ENCODE data around the gene FAM20C. TPM values are rescaled to one million over a fixed set of nuclear protein-coding genes. Genes with fewer than 3 reads are reported as not detected.

FAM20C gene
- total and polyA plus RNA-seq, 10 of the 15 experiments (the other 5 are each of a cell fraction or from before 2014, with no cell fraction given) = 0.44 TPM; not detected in 9

DNA sequence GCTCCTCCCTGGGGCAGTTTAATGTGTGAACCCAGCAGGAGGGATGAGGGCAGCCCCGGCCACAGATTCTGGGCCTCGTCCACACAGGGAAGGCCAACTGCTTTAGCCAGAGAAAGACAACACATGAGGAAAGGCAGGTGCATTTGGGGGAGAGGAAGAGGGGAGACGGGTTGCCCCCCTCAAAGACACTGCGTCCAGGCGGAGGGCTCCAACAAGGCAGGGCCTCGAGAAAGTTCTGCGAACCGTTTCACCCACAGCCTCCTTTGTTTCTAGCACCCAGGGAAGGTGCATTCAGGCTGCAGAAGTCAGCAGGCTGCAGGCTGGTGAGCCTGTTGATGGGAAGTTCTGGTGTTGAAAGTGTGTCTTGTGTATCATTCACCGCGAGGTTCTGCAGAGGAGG is 107.7 kb downstream of the FAM20C start:
- ChIA-PET RAD21 (ENCODE audit: unreplicated experiment) (no interaction called here), CTCF (no interaction called here), POLR2A (no interaction called here), SMC1A (ENCODE audit: uncharacterized antibody, unreplicated experiment) (no interaction called here)
- WGBS (ENCODE audit: insufficient coverage, insufficient replicate concordance, low lambda C conversion rate, missing lambda C conversion rate) = 62% methylated on average over 10 of the region's 10 CpGs
- no peaks in the 10 kb centered on the region for H3K79me2 ChIP-seq (ENCODE audit: control insufficient read depth, insufficient read depth, low read length)
- H3K4me1 ChIP-seq (ENCODE audit: control insufficient read depth, insufficient read depth, low read length) = no peaks in the 10 kb centered on the region
- in situ Hi-C loops (cut with MboI) (no loop called here), intact Hi-C loops (cut with micrococcal nuclease; ENCODE audit: unreplicated experiment) (no loop called here)
- H3K4me2 ChIP-seq (ENCODE audit: control insufficient read depth, insufficient read depth) = no peak overlapping the region
- DNase-seq (ENCODE audit: low read depth, low spot score) = no peak
- no peaks in the 10 kb centered on the region; the same call in 2 of the 3 replicates for H3K9me3 ChIP-seq (replicated peaks; ENCODE audit: control insufficient read depth, insufficient read depth, low read length)
- no peak overlapping the region for H3K4me3 ChIP-seq
- H3K9ac ChIP-seq (ENCODE audit: control insufficient read depth, insufficient read depth, low read length) = no peak overlapping the region
- no peaks in the 10 kb centered on the region for H3K36me3 ChIP-seq (ENCODE audit: control insufficient read depth in 2 of 2, insufficient read depth in 2 of 2, low read length in 1 of 2)
- no peaks in the 10 kb centered on the region for H4K20me1 ChIP-seq (ENCODE audit: control insufficient read depth, insufficient read depth)
- no peak for ATAC-seq
- BruUV-seq (replicated peaks) = no TSS peak
- no peak overlapping the region for H3K27ac ChIP-seq (ENCODE audit: control insufficient read depth, insufficient read depth)
- no peak for FAIRE-seq
- H2AFZ ChIP-seq (ENCODE audit: control insufficient read depth, low read depth, low read length) = no peak overlapping the region
- TF ChIP-seq HDAC6 (IDR thresholded peaks at IDR 0.05; ENCODE audit: unreplicated experiment) (no peak), NR2C1 (IDR thresholded peaks at IDR 0.05) (no peak), WRNIP1 (IDR thresholded peaks at IDR 0.05; ENCODE audit: borderline replicate concordance, low read depth, low read length) (no peak), RCOR1 (conservative IDR thresholded peaks at IDR 0.05; ENCODE audit: low read depth, low read length) (no peak), RAD21 (IDR thresholded peaks at IDR 0.05; ENCODE audit: insufficient read depth, low read depth, low read length) (no peak), SP1 (IDR thresholded peaks at IDR 0.05; ENCODE audit: low read depth, low read length) (no peak), CBX5 (IDR thresholded peaks at IDR 0.05; ENCODE audit: low read depth) (no peak)
- no peaks in the 10 kb centered on the region; a peak in 1 of 4 replicates for H3K27me3 ChIP-seq (replicated peaks in 1 of 2; ENCODE audit: control insufficient read depth in 2 of 2, insufficient read depth in 2 of 2, low read length in 1 of 2)

DNA sequence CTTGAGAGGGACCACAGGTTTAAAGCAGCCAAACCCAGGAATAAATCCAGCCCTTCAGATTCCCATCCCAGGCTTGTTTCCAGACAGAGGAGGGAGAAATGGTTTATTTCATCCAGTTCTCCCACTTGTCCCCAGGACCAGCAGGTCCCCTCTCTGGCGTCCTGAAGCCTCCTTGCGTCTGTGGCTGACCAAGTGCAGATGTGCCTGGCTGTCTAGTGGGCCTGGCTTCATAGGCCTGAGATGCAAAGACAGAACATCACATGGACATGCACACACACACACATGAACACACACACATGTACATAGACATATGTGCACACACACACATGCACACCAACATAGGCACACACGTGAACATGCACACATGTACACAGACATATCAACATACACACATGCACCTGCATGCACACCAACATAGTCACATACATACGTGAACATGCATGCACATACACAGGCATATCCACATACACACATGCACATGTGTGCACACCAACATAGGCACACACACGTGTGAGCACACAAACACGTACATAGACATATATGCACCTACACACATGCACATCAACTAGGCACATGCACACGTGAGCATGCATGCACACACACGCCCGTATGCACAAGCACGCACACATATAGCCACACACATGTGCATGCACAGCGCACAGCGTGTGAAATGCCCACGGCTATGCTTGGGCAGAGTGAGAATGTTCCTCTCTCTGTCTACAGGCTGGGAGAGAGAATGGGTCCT is 108.3 kb downstream of the FAM20C start:
- intact Hi-C loops (cut with micrococcal nuclease; ENCODE audit: unreplicated experiment) (no loop called here), in situ Hi-C loops (cut with MboI) (no loop called here)
- Histone ChIP-seq H3K27me3 (replicated peaks in 1 of 2; ENCODE audit: control insufficient read depth in 2 of 2, insufficient read depth in 2 of 2, low read length in 1 of 2) (no peaks in the 10 kb centered on the region; a peak in 1 of 4 replicates), H3K79me2 (ENCODE audit: control insufficient read depth, insufficient read depth, low read length) (no peaks in the 10 kb centered on the region), H3K4me1 (ENCODE audit: control insufficient read depth, insufficient read depth, low read length) (no peaks in the 10 kb centered on the region), H4K20me1 (ENCODE audit: control insufficient read depth, insufficient read depth) (no peaks in the 10 kb centered on the region), H3K4me3 (no peak overlapping the region), H3K36me3 (ENCODE audit: control insufficient read depth in 2 of 2, insufficient read depth in 2 of 2, low read length in 1 of 2) (no peaks in the 10 kb centered on the region), H3K27ac (ENCODE audit: control insufficient read depth, insufficient read depth) (no peak overlapping the region), H3K9me3 (replicated peaks; ENCODE audit: control insufficient read depth, insufficient read depth, low read length) (no peaks in the 10 kb centered on the region; the same call in 2 of the 3 replicates), H3K4me2 (ENCODE audit: control insufficient read depth, insufficient read depth) (no peak overlapping the region), H2AFZ (ENCODE audit: control insufficient read depth, low read depth, low read length) (no peak overlapping the region), H3K9ac (ENCODE audit: control insufficient read depth, insufficient read depth, low read length) (no peak overlapping the region)
- no peak for FAIRE-seq
- no peak for ATAC-seq
- 53% methylated on average over 13 of the region's 13 CpGs for WGBS (ENCODE audit: insufficient coverage, insufficient replicate concordance, low lambda C conversion rate, missing lambda C conversion rate)
- no TSS peak for BruUV-seq (replicated peaks)
- SMC1A ChIA-PET (ENCODE audit: uncharacterized antibody, unreplicated experiment) = no interaction called here
- DNase-seq (ENCODE audit: low read depth, low spot score) = no peak
- POLR2A ChIA-PET = no interaction called here
- RAD21 ChIA-PET (ENCODE audit: unreplicated experiment) = no interaction called here
- CTCF ChIA-PET = no interaction called here
- TF ChIP-seq SMAD1 (IDR thresholded peaks at IDR 0.05; ENCODE audit: low read depth, partially characterized antibody) = no peak
- no peak for TF ChIP-seq HCFC1 (IDR thresholded peaks at IDR 0.05; ENCODE audit: low read length)
- TF ChIP-seq BCL11A (IDR thresholded peaks at IDR 0.05; ENCODE audit: low read depth, low read length) = no peak
- TF ChIP-seq ESRRA (IDR thresholded peaks at IDR 0.05; ENCODE audit: low read length) = no peak
- no peak for TF ChIP-seq ZBED1 (IDR thresholded peaks at IDR 0.05; ENCODE audit: borderline replicate concordance)
- no peak for TF ChIP-seq RAD21 (IDR thresholded peaks at IDR 0.05; ENCODE audit: insufficient read depth, low read depth, low read length)
- TF ChIP-seq PAX5 (IDR thresholded peaks at IDR 0.05; ENCODE audit: borderline replicate concordance, low read depth, low read length) = no peak
- no peak for TF ChIP-seq RAD51 (IDR thresholded peaks at IDR 0.05)
- TF ChIP-seq NFYA (IDR thresholded peaks at IDR 0.05; ENCODE audit: borderline replicate concordance, low read depth, low read length) = no peak
- TF ChIP-seq BMI1 (IDR thresholded peaks at IDR 0.05; ENCODE audit: borderline replicate concordance) = no peak
- no peak for TF ChIP-seq JUNB (IDR thresholded peaks at IDR 0.05)
- no peak for TF ChIP-seq KAT2A (conservative IDR thresholded peaks at IDR 0.05; ENCODE audit: control insufficient read depth, low read depth, low read length)
